WTC11 (cell line): ENCODE data around the gene DNAI1.

ENCODE experiments used
- CREM ChIP-seq: sonication (generic); formaldehyde crosslinking; IDR thresholded peaks from 2 replicates; pipeline ENCODE4 v1.8.1; 2022; ENCODE audit warnings: mild to moderate bottlenecking, missing genetic modification reagents, moderate library complexity
- NR1H2 ChIP-seq: sonication (generic); formaldehyde crosslinking; IDR thresholded peaks from 2 replicates; pipeline ENCODE4 v1.9.0; 2021; ENCODE audit warnings: mild to moderate bottlenecking, moderate library complexity, missing genetic modification reagents
- NR2C2 ChIP-seq: sonication (generic); formaldehyde crosslinking; IDR thresholded peaks from 2 replicates; pipeline ENCODE4 v1.8.0; 2022; ENCODE audit warnings: mild to moderate bottlenecking, missing genetic modification reagents
- OVOL2 ChIP-seq: fragments of 250-450 bp; sonication (Bioruptor Pico); IDR thresholded peaks from 2 replicates; pipeline ENCODE4 v1.9.0; 2021; ENCODE audit warnings: mild to moderate bottlenecking, borderline replicate concordance
- SP1 ChIP-seq: sonication (generic); formaldehyde crosslinking; conservative IDR thresholded peaks from 2 replicates; pipeline ENCODE4 v1.8.1; 2022; ENCODE audit warnings: missing genetic modification reagents
- ZNF317 ChIP-seq: sonication (generic); formaldehyde crosslinking; IDR thresholded peaks from 2 replicates; pipeline ENCODE4 v1.8.1; 2023; ENCODE audit warnings: low read depth, mild to moderate bottlenecking, moderate library complexity, missing genetic modification reagents, borderline replicate concordance
- TF ChIP-seq, protein P1 (sequence below): fragments of 200-600 bp; IDR thresholded peaks from 2 replicates; pipeline ENCODE4 v1.8.0; 2022; ENCODE audit warnings: antibody characterized with exemption
- TF ChIP-seq, protein P2 (sequence below): sonication (generic); formaldehyde crosslinking; IDR thresholded peaks from 2 replicates; pipeline ENCODE4 v1.8.1; 2022; ENCODE audit warnings: mild to moderate bottlenecking, missing genetic modification reagents, moderate library complexity, borderline replicate concordance

GRCh38 chr9:34555500-34555899 lies 96.9 kb downstream of the DNAI1 start:
- TF ChIP-seq, protein P1, sequence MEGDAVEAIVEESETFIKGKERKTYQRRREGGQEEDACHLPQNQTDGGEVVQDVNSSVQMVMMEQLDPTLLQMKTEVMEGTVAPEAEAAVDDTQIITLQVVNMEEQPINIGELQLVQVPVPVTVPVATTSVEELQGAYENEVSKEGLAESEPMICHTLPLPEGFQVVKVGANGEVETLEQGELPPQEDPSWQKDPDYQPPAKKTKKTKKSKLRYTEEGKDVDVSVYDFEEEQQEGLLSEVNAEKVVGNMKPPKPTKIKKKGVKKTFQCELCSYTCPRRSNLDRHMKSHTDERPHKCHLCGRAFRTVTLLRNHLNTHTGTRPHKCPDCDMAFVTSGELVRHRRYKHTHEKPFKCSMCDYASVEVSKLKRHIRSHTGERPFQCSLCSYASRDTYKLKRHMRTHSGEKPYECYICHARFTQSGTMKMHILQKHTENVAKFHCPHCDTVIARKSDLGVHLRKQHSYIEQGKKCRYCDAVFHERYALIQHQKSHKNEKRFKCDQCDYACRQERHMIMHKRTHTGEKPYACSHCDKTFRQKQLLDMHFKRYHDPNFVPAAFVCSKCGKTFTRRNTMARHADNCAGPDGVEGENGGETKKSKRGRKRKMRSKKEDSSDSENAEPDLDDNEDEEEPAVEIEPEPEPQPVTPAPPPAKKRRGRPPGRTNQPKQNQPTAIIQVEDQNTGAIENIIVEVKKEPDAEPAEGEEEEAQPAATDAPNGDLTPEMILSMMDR: no peak
- no peak for TF ChIP-seq NR2C2 (CRISPR knock-in tag)
- TF ChIP-seq ZNF317 (CRISPR knock-in tag): no peak
- TF ChIP-seq SP1 (CRISPR knock-in tag): no peak
- no peak for TF ChIP-seq CREM (CRISPR knock-in tag)
- TF ChIP-seq, protein P2, sequence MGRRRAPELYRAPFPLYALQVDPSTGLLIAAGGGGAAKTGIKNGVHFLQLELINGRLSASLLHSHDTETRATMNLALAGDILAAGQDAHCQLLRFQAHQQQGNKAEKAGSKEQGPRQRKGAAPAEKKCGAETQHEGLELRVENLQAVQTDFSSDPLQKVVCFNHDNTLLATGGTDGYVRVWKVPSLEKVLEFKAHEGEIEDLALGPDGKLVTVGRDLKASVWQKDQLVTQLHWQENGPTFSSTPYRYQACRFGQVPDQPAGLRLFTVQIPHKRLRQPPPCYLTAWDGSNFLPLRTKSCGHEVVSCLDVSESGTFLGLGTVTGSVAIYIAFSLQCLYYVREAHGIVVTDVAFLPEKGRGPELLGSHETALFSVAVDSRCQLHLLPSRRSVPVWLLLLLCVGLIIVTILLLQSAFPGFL: no peak
- no peak for TF ChIP-seq NR1H2
- TF ChIP-seq OVOL2: no peak
